ENCODE data around the gene MAML2. TPM values are rescaled to one million over a fixed set of nuclear protein-coding genes. Genes with fewer than 3 reads are reported as not detected.

The MAML2 gene
- total RNA-seq, 1 donor from 2014 or later, result 18.7 TPM

- DNase-seq (ENCODE audit: low read depth, low spot score), result no peak
- no peak overlapping the region for H3K4me3 Mint-ChIP-seq
- no peaks in the 10 kb centered on the region for H3K27me3 Mint-ChIP-seq (ENCODE audit: low read depth)
- TF ChIP-seq CTCF (conservative IDR thresholded peaks at IDR 0.05), result no peak
- H3K27ac Mint-ChIP-seq (ENCODE audit: unreplicated experiment), result no peak overlapping the region
- H3K9me3 Mint-ChIP-seq, result no peaks in the 10 kb centered on the region
- H3K4me1 Mint-ChIP-seq, result peaks cover 40% of the 10 kb centered on the region
- peaks cover 15% of the 10 kb centered on the region for H3K36me3 Mint-ChIP-seq (ENCODE audit: low read depth)
Measured at GRCh38 chr11:96173906-96174305, 169.1 kb downstream of the MAML2 start.

- Mint-ChIP-seq H3K27me3 (ENCODE audit: low read depth) (no peaks in the 10 kb centered on the region), H3K4me1 (peaks cover 37% of the 10 kb centered on the region), H3K36me3 (ENCODE audit: low read depth) (peaks cover 15% of the 10 kb centered on the region), H3K9me3 (no peaks in the 10 kb centered on the region), H3K4me3 (no peak overlapping the region), H3K27ac (ENCODE audit: unreplicated experiment) (peak overlapping the region; percentile 5)
- TF ChIP-seq CTCF (conservative IDR thresholded peaks at IDR 0.05), result no peak
- DNase-seq (ENCODE audit: low read depth, low spot score), result no peak
Measured at GRCh38 chr11:96173422-96173821, 169.6 kb downstream of the MAML2 start.

- Mint-ChIP-seq H3K9me3 (no peaks in the 10 kb centered on the region), H3K4me1 (peaks cover 32% of the 10 kb centered on the region), H3K27ac (ENCODE audit: unreplicated experiment) (peak overlapping the region; percentile 31), H3K36me3 (ENCODE audit: low read depth) (peaks cover 15% of the 10 kb centered on the region), H3K4me3 (no peak overlapping the region), H3K27me3 (ENCODE audit: low read depth) (no peaks in the 10 kb centered on the region)
- no peak for DNase-seq (ENCODE audit: low read depth, low spot score)
- no peak for TF ChIP-seq CTCF (conservative IDR thresholded peaks at IDR 0.05)
Measured at GRCh38 chr11:96172604-96173003, 170.4 kb downstream of the MAML2 start.

- Mint-ChIP-seq H3K4me3 (no peak overlapping the region), H3K9me3 (no peaks in the 10 kb centered on the region), H3K27ac (ENCODE audit: unreplicated experiment) (no peak overlapping the region), H3K27me3 (ENCODE audit: low read depth) (no peaks in the 10 kb centered on the region), H3K4me1 (peaks cover 52% of the 10 kb centered on the region), H3K36me3 (ENCODE audit: low read depth) (peaks cover 15% of the 10 kb centered on the region)
- DNase-seq (ENCODE audit: low read depth, low spot score), result no peak
- no peak for TF ChIP-seq CTCF (conservative IDR thresholded peaks at IDR 0.05)
Measured at GRCh38 chr11:96169250-96169649, 173.7 kb downstream of the MAML2 start.

GRCh38 chr11:96168623-96169022 lies 174.4 kb downstream of the MAML2 start:
- no peaks in the 10 kb centered on the region for H3K9me3 Mint-ChIP-seq
- peaks cover 47% of the 10 kb centered on the region for H3K4me1 Mint-ChIP-seq
- H3K36me3 Mint-ChIP-seq (ENCODE audit: low read depth), result peaks cover 12% of the 10 kb centered on the region
- H3K27me3 Mint-ChIP-seq (ENCODE audit: low read depth), result no peaks in the 10 kb centered on the region
- no peak overlapping the region for H3K27ac Mint-ChIP-seq (ENCODE audit: unreplicated experiment)
- TF ChIP-seq CTCF (conservative IDR thresholded peaks at IDR 0.05), result no peak
- no peak for DNase-seq (ENCODE audit: low read depth, low spot score)
- H3K4me3 Mint-ChIP-seq, result no peak overlapping the region

GRCh38 chr11:96167787-96168186 lies 175.2 kb downstream of the MAML2 start:
- no peaks in the 10 kb centered on the region for H3K9me3 Mint-ChIP-seq
- DNase-seq (ENCODE audit: low read depth, low spot score), result no peak
- TF ChIP-seq CTCF (conservative IDR thresholded peaks at IDR 0.05), result no peak
- H3K4me1 Mint-ChIP-seq, result peaks cover 38% of the 10 kb centered on the region
- H3K4me3 Mint-ChIP-seq, result no peak overlapping the region
- peaks cover 6% of the 10 kb centered on the region for H3K36me3 Mint-ChIP-seq (ENCODE audit: low read depth)
- H3K27ac Mint-ChIP-seq (ENCODE audit: unreplicated experiment), result no peak overlapping the region
- H3K27me3 Mint-ChIP-seq (ENCODE audit: low read depth), result no peaks in the 10 kb centered on the region
